Stomach (tissue), 4 donors: ENCODE measurements around the gene BCL2.

Experiments used
- CTCF ChIP-seq, 7 experiments: fragments of 450-650 bp in 4 of 7; fragments of 200-600 bp in 3 of 7; sonication (generic) in 3 of 7; IDR thresholded peaks; one replicate each; pipeline ENCODE4 v1.5.1; 2016 to 2019; ENCODE audit warnings: antibody characterized with exemption in 7 of 7, control low read depth in 2 of 7, mild to moderate bottlenecking in 1 of 7
- POLR2A ChIP-seq, 4 donors: fragments of 450-650 bp; IDR thresholded peaks; one replicate each; pipeline ENCODE4 v1.6.1; 2016; ENCODE audit warnings: antibody characterized with exemption in 4 of 4, control low read depth in 2 of 4, mild to moderate bottlenecking in 1 of 4, moderate library complexity in 1 of 4

- no peak for TF ChIP-seq POLR2A (IDR thresholded peaks at IDR 0.05)
- TF ChIP-seq CTCF (IDR thresholded peaks at IDR 0.05), result no peak
Measured at GRCh38 chr18:63112706-63113105, 206.9 kb downstream of the BCL2 start.
